SK-N-MC (cell line): ENCODE results near the gene GNAS.

ENCODE experiments used
- DNase-seq: peaks from one replicate; pipeline ENCODE4 v3.0.0-alpha.2; 2011; ENCODE audit warnings: low read depth, low spot score
- H3K27ac ChIP-seq: fragments of 200-600 bp; sonication (generic); 2 replicates; pipeline ENCODE4 v1.5.1; 2016; ENCODE audit warnings: mixed run types
- H3K36me3 ChIP-seq: fragments of 200-600 bp; sonication (generic); 2 replicates; pipeline ENCODE4 v1.6.1; 2017; ENCODE audit warnings: antibody characterized with exemption, low read length, mixed read lengths; ENCODE audit not compliant: insufficient read depth
- H3K4me3 ChIP-seq: fragments of 200-600 bp; sonication (generic); 2 replicates; pipeline ENCODE4 v1.5.1; 2016
- H3K9ac ChIP-seq: fragments of 200-600 bp; sonication (generic); 2 replicates; pipeline ENCODE4 v1.8.0; 2017; ENCODE audit warnings: mixed run types, mixed read lengths; ENCODE audit not compliant: insufficient read length
- H3K9me3 ChIP-seq: fragments of 200-600 bp; sonication (generic); 2 replicates; pipeline ENCODE4 v1.6.1; 2017; ENCODE audit warnings: low read depth, mild to moderate bottlenecking, antibody characterized with exemption, low read length, moderate library complexity, mixed read lengths
- EZH2 ChIP-seq: fragments of 200-600 bp; sonication (generic); IDR thresholded peaks from one replicate; pipeline ENCODE4 v1.6.1; 2017; ENCODE audit warnings: antibody characterized with exemption
- FOXP2 ChIP-seq: optimal IDR thresholded peaks from 2 replicates; pipeline ENCODE3; 2011; ENCODE audit warnings: mild to moderate bottlenecking, moderate library complexity; ENCODE audit not compliant: insufficient read depth; ENCODE audit errors: extremely low read length, control extremely low read depth
- POLR2AphosphoS5 ChIP-seq: IDR thresholded peaks from 2 replicates; pipeline ENCODE4 v1.6.1; 2012; ENCODE audit warnings: mild to moderate bottlenecking, low read depth, low read length, borderline replicate concordance

The GNAS gene

DNA sequence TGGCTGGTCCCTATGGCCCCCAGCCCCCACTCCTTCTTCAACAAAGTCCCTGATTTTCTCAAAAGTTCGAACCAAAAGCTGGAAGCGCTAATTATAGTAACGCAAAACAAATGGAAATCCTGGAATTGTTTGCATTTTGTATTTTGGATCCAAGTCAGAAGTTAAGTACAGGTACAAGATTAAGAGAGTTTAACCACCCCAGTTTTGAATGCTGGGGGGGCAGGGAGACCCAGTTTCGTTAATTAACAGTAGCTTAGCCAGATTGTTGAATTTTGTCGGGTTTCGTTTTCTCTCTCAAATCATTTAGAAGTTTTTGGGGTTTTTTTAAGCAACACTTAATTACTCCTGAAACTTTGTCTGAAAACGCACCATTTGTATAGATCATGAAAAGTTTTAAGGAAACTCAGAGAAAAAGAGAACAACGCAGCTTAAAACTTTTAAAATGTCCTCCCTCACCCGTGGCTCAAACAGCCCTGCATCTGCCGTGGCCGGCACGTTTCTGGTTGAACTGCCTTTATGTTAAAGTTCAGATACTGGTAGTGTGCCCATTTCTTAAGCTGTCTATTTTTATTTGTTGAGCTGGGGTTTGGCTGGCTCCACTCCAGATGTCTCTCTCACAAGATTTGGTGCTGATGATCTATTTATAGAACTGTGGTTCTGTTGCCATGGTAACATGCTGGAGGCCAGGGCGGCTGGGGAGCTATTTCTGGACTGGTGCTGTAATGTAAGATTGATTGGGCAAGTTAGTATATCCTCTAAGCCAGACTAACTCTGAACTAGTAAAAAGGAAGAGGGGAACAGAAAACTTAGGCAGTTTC, 55.0 kb downstream of the GNAS start:
- peak overlapping the region; percentile 75 for H3K4me3 ChIP-seq
- TF ChIP-seq EZH2: no peak
- TF ChIP-seq POLR2AphosphoS5: peak; percentile 44
- no peak for TF ChIP-seq FOXP2
- peaks cover 90% of the 10 kb centered on the region for H3K36me3 ChIP-seq
- peak overlapping the region; percentile 59 for H3K9ac ChIP-seq
- peak overlapping the region; percentile 89 for H3K27ac ChIP-seq
- no peaks in the 10 kb centered on the region for H3K9me3 ChIP-seq
- peak; percentile 76 for DNase-seq

DNA sequence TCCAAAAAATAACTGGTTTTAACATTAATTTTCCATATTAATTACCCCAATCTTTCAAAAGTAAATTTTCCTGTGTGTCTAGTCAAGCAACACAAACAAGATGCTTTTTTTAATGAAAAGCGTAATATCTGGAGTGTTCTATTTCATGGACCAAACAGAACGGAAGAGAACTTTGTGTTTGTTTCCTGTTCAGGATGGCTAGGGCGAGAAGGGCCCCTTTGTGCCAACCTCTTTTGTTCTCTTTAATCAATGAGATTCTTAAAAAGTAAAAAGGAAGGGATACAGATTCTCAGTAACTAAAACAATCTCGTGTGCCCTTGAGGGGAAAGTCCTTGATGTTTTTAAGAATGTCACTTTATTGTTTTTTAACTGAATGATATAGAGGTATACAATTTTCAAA, 55.7 kb downstream of the GNAS start:
- H3K27ac ChIP-seq: peak overlapping the region; percentile 89
- no peak for TF ChIP-seq FOXP2
- TF ChIP-seq EZH2: no peak
- TF ChIP-seq POLR2AphosphoS5: no peak
- H3K9me3 ChIP-seq: no peaks in the 10 kb centered on the region
- no peak for DNase-seq
- no peak overlapping the region for H3K9ac ChIP-seq
- peak overlapping the region; percentile 75 for H3K4me3 ChIP-seq
- H3K36me3 ChIP-seq: peaks cover 86% of the 10 kb centered on the region

DNA sequence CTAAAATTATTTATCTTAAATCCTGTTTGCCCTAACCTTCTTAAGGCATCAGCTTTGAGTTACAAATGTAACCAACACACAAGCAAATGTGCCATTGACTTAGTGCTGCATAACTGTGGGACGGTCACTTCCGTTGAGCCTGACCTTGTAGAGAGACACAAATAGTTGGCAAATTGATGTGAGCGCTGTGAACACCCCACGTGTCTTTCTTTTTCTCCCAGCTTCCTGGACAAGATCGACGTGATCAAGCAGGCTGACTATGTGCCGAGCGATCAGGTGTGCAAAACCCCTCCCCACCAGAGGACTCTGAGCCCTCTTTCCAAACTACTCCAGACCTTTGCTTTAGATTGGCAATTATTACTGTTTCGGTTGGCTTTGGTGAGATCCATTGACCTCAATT, 56.4 kb downstream of the GNAS start:
- peak overlapping the region; percentile 89; the same call in 1 of the 2 replicates for H3K27ac ChIP-seq
- H3K4me3 ChIP-seq: no peak overlapping the region
- no peak overlapping the region for H3K9ac ChIP-seq
- peaks cover 79% of the 10 kb centered on the region for H3K36me3 ChIP-seq
- TF ChIP-seq EZH2: no peak
- no peak for TF ChIP-seq FOXP2
- TF ChIP-seq POLR2AphosphoS5: no peak
- DNase-seq: no peak
- H3K9me3 ChIP-seq: no peaks in the 10 kb centered on the region

DNA sequence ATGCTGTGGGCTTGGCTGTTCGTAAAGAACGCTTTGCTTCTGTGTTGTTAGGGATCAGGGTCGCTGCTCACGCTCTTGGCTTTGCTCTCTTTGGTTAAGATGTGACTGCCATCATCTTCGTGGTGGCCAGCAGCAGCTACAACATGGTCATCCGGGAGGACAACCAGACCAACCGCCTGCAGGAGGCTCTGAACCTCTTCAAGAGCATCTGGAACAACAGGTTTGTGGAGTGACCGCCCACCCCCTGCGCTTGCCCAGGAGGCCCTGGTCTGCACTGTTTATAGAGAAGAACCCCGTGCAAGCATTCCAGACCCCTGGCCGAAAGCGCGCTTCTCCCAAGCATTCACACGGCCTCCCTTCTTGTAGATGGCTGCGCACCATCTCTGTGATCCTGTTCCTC, 57.1 kb downstream of the GNAS start:
- H3K9me3 ChIP-seq: no peaks in the 10 kb centered on the region
- H3K36me3 ChIP-seq: peaks cover 73% of the 10 kb centered on the region
- TF ChIP-seq EZH2 (no peak), FOXP2 (no peak)
- DNase-seq: no peak
- no peak overlapping the region for H3K4me3 ChIP-seq
- no peak overlapping the region for H3K9ac ChIP-seq
- no peak overlapping the region for H3K27ac ChIP-seq

DNA sequence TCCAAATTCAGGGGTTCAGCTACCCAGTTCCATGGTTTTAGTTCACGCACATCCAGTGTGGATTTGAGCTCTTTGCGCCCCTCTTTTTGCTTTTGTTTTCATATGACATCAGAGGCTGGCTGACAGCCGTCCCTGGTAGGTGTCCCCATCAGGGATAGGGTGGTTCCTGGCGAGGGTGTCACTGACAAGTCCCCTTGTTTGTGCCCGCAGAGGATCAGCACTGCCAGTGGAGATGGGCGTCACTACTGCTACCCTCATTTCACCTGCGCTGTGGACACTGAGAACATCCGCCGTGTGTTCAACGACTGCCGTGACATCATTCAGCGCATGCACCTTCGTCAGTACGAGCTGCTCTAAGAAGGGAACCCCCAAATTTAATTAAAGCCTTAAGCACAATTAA, 58.0 kb downstream of the GNAS start:
- TF ChIP-seq EZH2 (no peak), POLR2AphosphoS5 (no peak), FOXP2 (no peak)
- no peak overlapping the region for H3K27ac ChIP-seq
- H3K9me3 ChIP-seq: no peaks in the 10 kb centered on the region
- H3K4me3 ChIP-seq: no peak overlapping the region
- DNase-seq: no peak
- peaks cover 64% of the 10 kb centered on the region for H3K36me3 ChIP-seq
- no peak overlapping the region for H3K9ac ChIP-seq

DNA sequence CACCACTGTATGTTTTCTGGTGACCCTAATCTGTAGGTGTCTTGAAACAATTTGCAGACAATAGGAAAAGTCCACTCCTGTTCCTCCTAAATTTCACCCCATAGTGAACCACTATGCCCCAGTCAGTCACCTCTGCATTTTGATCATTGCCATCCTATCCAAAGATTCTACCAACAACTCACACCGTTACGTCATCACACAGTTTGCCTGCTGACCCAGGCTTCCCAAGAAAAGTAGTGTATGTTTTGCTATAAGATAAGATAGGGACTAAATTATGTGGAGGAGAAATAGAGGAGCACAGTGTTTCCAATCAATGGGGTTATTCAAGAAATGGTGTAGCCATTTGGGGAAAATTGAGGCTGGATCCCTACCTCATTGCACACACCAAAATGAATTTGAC, 58.8 kb downstream of the GNAS start:
- TF ChIP-seq POLR2AphosphoS5 (0 out of 2 replicates have a peak, but pooled peaks have one; percentile 7), FOXP2 (no peak)
- Histone ChIP-seq H3K9me3 (no peaks in the 10 kb centered on the region), H3K4me3 (no peak overlapping the region), H3K27ac (no peak overlapping the region), H3K9ac (no peak overlapping the region), H3K36me3 (peaks cover 56% of the 10 kb centered on the region)
- DNase-seq: no peak

DNA sequence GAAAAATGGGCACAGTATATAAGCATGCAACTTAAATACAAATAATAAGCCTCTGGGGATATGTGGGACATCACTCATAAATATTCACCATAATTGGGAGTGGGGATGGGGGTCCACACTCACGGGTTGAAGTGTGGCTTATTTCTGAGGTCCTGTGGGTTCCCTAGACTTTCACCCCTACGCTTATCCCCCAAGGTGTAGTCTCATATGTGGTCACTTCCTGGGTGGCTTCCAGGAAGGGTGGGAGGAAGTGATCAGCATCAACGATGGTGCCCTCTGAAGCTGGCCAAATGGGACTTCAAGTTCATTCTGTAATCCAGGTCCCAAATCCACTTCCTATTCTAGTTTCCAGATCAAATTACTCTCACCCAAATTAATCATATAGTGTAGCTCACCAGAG, 59.5 kb downstream of the GNAS start:
- H3K27ac ChIP-seq: no peak overlapping the region
- H3K36me3 ChIP-seq: peaks cover 52% of the 10 kb centered on the region
- H3K9ac ChIP-seq: no peak overlapping the region
- TF ChIP-seq POLR2AphosphoS5: no peak
- no peak for TF ChIP-seq EZH2
- no peak for TF ChIP-seq FOXP2
- no peak for DNase-seq
- H3K4me3 ChIP-seq: no peak overlapping the region
- H3K9me3 ChIP-seq: no peaks in the 10 kb centered on the region

DNA sequence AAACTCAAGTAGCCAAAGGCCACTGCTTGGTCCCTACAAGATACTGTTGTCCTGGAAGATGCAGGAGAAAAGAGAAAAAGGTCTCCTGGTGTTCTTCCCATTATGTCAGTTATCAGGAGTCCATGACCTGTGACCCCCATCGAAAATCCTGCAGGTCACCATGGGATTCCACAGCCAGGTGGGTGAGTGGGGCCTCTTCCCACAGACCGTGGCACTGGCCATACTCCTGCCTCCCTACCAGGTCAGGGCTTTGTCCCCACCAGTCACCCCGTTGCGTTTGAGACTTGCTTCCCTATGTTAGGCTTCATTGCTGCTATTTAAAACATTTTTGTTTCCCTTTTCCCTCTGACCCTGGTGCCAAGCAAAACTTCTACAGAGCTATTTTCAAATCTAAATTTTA, 60.6 kb downstream of the GNAS start:
- no peaks in the 10 kb centered on the region for H3K9me3 ChIP-seq
- no peak for DNase-seq
- no peak for TF ChIP-seq EZH2
- no peak for TF ChIP-seq POLR2AphosphoS5
- no peak for TF ChIP-seq FOXP2
- H3K36me3 ChIP-seq: peaks cover 41% of the 10 kb centered on the region
- no peak overlapping the region for H3K4me3 ChIP-seq
- no peak overlapping the region for H3K9ac ChIP-seq
- no peak overlapping the region for H3K27ac ChIP-seq

DNA sequence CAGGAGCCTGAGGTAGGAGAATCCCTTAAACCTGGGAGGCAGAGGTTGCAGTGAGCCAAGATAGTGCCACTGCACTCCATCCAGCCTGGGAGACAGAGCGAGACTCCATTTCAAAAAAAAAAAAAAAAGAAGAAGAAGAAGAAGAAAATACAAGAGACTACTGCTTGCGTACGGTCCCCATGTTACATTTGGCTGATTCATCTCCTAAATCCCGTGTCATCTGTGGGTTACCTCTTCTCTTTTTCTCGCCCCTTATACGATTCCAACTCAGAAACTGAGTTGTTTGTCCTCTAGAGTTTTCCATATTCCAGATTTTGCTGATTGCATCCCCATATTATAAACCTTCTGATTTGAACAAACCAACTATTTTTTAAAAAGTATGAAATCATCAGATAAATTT, 66.1 kb downstream of the GNAS start:
- Histone ChIP-seq H3K9ac (no peak overlapping the region), H3K27ac (no peak overlapping the region), H3K4me3 (no peak overlapping the region), H3K9me3 (no peaks in the 10 kb centered on the region), H3K36me3 (no peaks in the 10 kb centered on the region)
- no peak for TF ChIP-seq EZH2
- no peak for TF ChIP-seq POLR2AphosphoS5
- TF ChIP-seq FOXP2: no peak
- DNase-seq: no peak
